K562 (cell line): ENCODE measurements around the gene GNAI1. TPM values are rescaled to one million over a fixed set of nuclear protein-coding genes. Genes with fewer than 3 reads are reported as not detected.

Source experiments
- ATAC-seq: fragments of 200-7000 bp; cut with Tn5 transposase; 3 replicates; pipeline ENCODE4 v1.9.1; 2020; ENCODE audit warnings: moderate library complexity
- BruUV-seq: library from RNA; stranded (reverse); fragments of 400-500 nt; replicated peaks from 2 replicates; lab custom pipeline; 2021; lab: Mats Ljungman, UMichigan
- CTCF ChIA-PET: fragments of 300-600 bp; formaldehyde crosslinking; extraction: SDS; loops from one replicate; lab custom pipeline; 2021; ENCODE audit warnings: low intra/inter-chr PET ratio; lab: Yijun Ruan, JAX
- POLR2A ChIA-PET: fragments of 300-600, 350-650 bp; sonication (Branson Sonifier 250); formaldehyde crosslinking; extraction: SDS; loops from one replicate; lab custom pipeline; 2021; ENCODE audit warnings: antibody characterized with exemption, inconsistent platforms; lab: Yijun Ruan, JAX
- DNase-seq, 4 experiments: peaks; one replicate each; pipeline versions ENCODE4 v3.0.0 to v3.0.0-alpha.2; 2011 to 2018; ENCODE audit warnings: low spot score in 3 of 4, mixed read lengths in 3 of 4; ENCODE audit errors: extremely low read depth in 1 of 4
- FAIRE-seq: peaks from 2 replicates; lab custom pipeline; 2011; peaks lifted over from hg19 to GRCh38; lab: Jason Lieb, UNC
- H2AFZ ChIP-seq: 2 replicates; pipeline ENCODE4 v1.6.0; 2011; ENCODE audit warnings: low read depth, low read length, control low read depth, inconsistent platforms
- H3K27ac ChIP-seq: fragments of 200-600 bp; 3 replicates; pipeline ENCODE4 v1.8.0; 2011; ENCODE audit warnings: low read depth, mild to moderate bottlenecking, control low read depth, inconsistent platforms, low read length, moderate library complexity, mixed read lengths; ENCODE audit errors: extremely low read depth
- H3K27me3 ChIP-seq, 2 experiments: fragments of 300-600 bp in 1 of 2; 2 replicates in 1 of 2; 3 replicates in 1 of 2; pipeline versions ENCODE4 v1.6.0 to v1.8.0; 2011; ENCODE audit warnings: inconsistent platforms in 2 of 2, low read length in 2 of 2, mild to moderate bottlenecking in 1 of 2, mixed read lengths in 1 of 2, moderate library complexity in 1 of 2; ENCODE audit not compliant: control insufficient read depth in 2 of 2, insufficient read depth in 2 of 2
- H3K36me3 ChIP-seq: fragments of 300-600 bp; 3 replicates; pipeline ENCODE4 v1.8.0; 2011; ENCODE audit warnings: mild to moderate bottlenecking, low read length, inconsistent platforms; ENCODE audit not compliant: control insufficient read depth, insufficient read depth
- H3K4me1 ChIP-seq, 2 experiments: fragments of 200-600 bp in 1 of 2; replicated peaks in 1 of 2; 2 replicates in 1 of 2; 3 replicates in 1 of 2; pipeline versions ENCODE4 v1.5.1 to v1.8.0; 2011; ENCODE audit warnings: inconsistent platforms in 2 of 2, low read length in 2 of 2, mild to moderate bottlenecking in 1 of 2, mixed read lengths in 1 of 2, moderate library complexity in 1 of 2; ENCODE audit not compliant: control insufficient read depth in 2 of 2, insufficient read depth in 2 of 2
- H3K4me2 ChIP-seq: 2 replicates; pipeline ENCODE4 v1.6.1; 2011; ENCODE audit warnings: low read length, control low read depth, inconsistent platforms, mixed read lengths; ENCODE audit not compliant: insufficient read depth
- H3K4me3 ChIP-seq: fragments of 200-600 bp; sonication (generic), shearing (Covaris generic); 2 replicates; pipeline ENCODE4 v1.5.1; 2016; ENCODE audit warnings: control low read depth, inconsistent platforms
- H3K79me2 ChIP-seq: fragments of 200-600 bp; 3 replicates; pipeline ENCODE4 v1.8.0; 2011; ENCODE audit warnings: low read length, inconsistent platforms; ENCODE audit not compliant: control insufficient read depth, insufficient read depth
- H3K9ac ChIP-seq, 2 experiments: 2 replicates each; pipeline versions ENCODE4 v1.6.0 to v1.6.1; 2011; ENCODE audit warnings: low read depth in 2 of 2, low read length in 2 of 2, control low read depth in 1 of 2, inconsistent platforms in 1 of 2, mild to moderate bottlenecking in 1 of 2, mixed read lengths in 1 of 2; ENCODE audit not compliant: insufficient read depth in 1 of 2
- H3K9me1 ChIP-seq: one replicate; pipeline ENCODE4 v1.6.0; 2011; ENCODE audit warnings: inconsistent platforms, mild to moderate bottlenecking, low read length, moderate library complexity; ENCODE audit not compliant: control insufficient read depth, insufficient read depth
- H3K9me3 ChIP-seq: replicated peaks from 2 replicates; pipeline ENCODE4 v1.5.1; 2011; ENCODE audit warnings: low read depth, low read length, inconsistent platforms; ENCODE audit not compliant: control insufficient read depth, insufficient read depth
- H4K20me1 ChIP-seq: replicated peaks from 2 replicates; pipeline ENCODE4 v1.6.1; 2011; ENCODE audit warnings: low read length, inconsistent platforms, mixed read lengths; ENCODE audit not compliant: control insufficient read depth, insufficient read depth
- BRD4 ChIP-seq: fragments of 200-600 bp; sonication (generic); IDR thresholded peaks from 2 replicates; pipeline ENCODE4 v1.6.1; 2017; ENCODE audit warnings: inconsistent platforms
- CEBPG ChIP-seq, 3 experiments: fragments of 200-800 bp in 1 of 3; sonication (Bioruptor generic) in 1 of 3; sonication (generic) in 1 of 3; formaldehyde crosslinking in 1 of 3; IDR thresholded peaks in 2 of 3; conservative IDR thresholded peaks in 1 of 3; 2 replicates each; pipeline versions ENCODE4 v1.6.1 to v1.8.0; 2016 to 2022; ENCODE audit warnings: missing compliant biosample characterization in 2 of 3, missing genetic modification characterization in 2 of 3, mild to moderate bottlenecking in 1 of 3, missing genetic modification reagents in 1 of 3
- EZH2 ChIP-seq: IDR thresholded peaks from 2 replicates; pipeline ENCODE4 v1.6.1; 2012; ENCODE audit warnings: low read depth, mild to moderate bottlenecking, inconsistent platforms, low read length, borderline replicate concordance
- ZNF449 ChIP-seq: fragments of 250-450 bp; sonication (Bioruptor Pico); IDR thresholded peaks from 2 replicates; pipeline ENCODE4 v1.8.0; 2022; ENCODE audit warnings: moderate library complexity, mild to moderate bottlenecking, inconsistent platforms
- WGBS: fragments of 100-300 bp; shearing (Covaris generic); methylation state at CpG from one replicate; pipeline ENCODE4 v1.1.6; 2016; ENCODE audit warnings: low coverage, mixed read lengths; ENCODE audit not compliant: insufficient coverage; ENCODE audit errors: missing lambda C conversion rate; 5-methylcytosine and 5-hydroxymethylcytosine counted together
- in situ Hi-C: fragments of 300-500 bp; cut with MboI; formaldehyde crosslinking; loops from 4 replicates; pipeline ENCODE4 v1.15.0; 2018; ENCODE audit warnings: inconsistent platforms, mixed read lengths
- intact Hi-C: fragments of 100-400 bp; cut with micrococcal nuclease; formaldehyde crosslinking; loops from 2 replicates; pipeline ENCODE4 v1.14.2; 2022
- polyA plus RNA-seq, 8 experiments: library from polyadenylated mRNA; depleted of rRNA in 4 of 8; stranded (reverse) in 5 of 8; unstranded in 3 of 8; fragments of >200 nt; fragmentation: Nextera tagmentation in 2 of 8; fragmentation: Illumina TruSeq in 1 of 8; extraction: Ambion mirVana in 2 of 8; extraction: Trizol in 1 of 8; gene quantifications; 2 replicates each; pipeline versions ENCODE4 v1.2.1 to v1.2.3, GENCODE V29; 2011 to 2014; ENCODE audit warnings: inconsistent platforms in 1 of 8, missing spikeins in 1 of 8
- total RNA-seq, 7 experiments: library from RNA; depleted of rRNA in 6 of 7; stranded (reverse); fragments of >200 nt in 6 of 7; fragmentation: Illumina TruSeq in 2 of 7; extraction: Trizol in 2 of 7; gene quantifications; 2 replicates each; pipeline versions ENCODE4 v1.2.1 to v1.2.3, GENCODE V29; 2011 to 2021; ENCODE audit warnings: low replicate concordance in 1 of 7

The GNAI1 gene
- total and polyA plus RNA-seq, 9 of the 15 experiments (the other 6 are each of a cell fraction or from before 2014, with no cell fraction given) = 0.03 to 0.13 (median 0.08) TPM; not detected in 6

DNA sequence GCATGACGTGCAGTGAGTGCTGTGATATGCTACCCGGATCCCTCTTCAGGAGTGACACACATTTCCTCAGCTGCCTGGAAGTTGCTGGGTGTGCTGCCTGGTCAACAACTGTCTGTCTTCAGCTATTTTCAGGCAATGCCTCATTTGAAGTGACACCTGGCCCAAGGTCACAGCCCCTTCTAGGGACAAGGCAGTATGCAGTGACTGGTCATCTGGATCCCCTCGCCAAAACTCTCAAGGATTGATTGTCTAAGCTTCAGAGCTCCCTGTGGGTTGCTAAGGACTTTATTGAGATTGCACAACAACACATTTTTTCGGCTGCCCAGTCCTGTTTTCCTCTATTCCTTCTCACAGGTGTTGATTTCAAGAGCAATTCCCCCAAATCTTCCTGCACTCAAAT is 108.8 kb downstream of the GNAI1 start:
- 2% methylated on average over 4 of the region's 4 CpGs for WGBS
- CTCF ChIA-PET = no interaction called here
- H4K20me1 ChIP-seq = no peaks in the 10 kb centered on the region
- intact Hi-C loops = no loop called here
- POLR2A ChIA-PET = interaction anchor here (0.6 kb wide), 1 partner anchor 17 kb away, joined by 4 read pairs; no protein-coding TSS in a partner anchor
- H3K9me3 ChIP-seq = peaks cover 2% of the 10 kb centered on the region
- BruUV-seq = no TSS peak
- no peaks in the 10 kb centered on the region for H3K36me3 ChIP-seq
- no peak overlapping the region for H3K4me2 ChIP-seq
- H3K9ac ChIP-seq = no peak overlapping the region
- FAIRE-seq = no peak
- no peak for DNase-seq
- H3K79me2 ChIP-seq = no peaks in the 10 kb centered on the region
- H3K27ac ChIP-seq = no peak overlapping the region
- no peaks in the 10 kb centered on the region for H3K27me3 ChIP-seq
- in situ Hi-C loops = no loop called here
- no peaks in the 10 kb centered on the region for H3K4me1 ChIP-seq
- TF ChIP-seq EZH2 (no peak), BRD4 (no peak), ZNF449 (CRISPR knock-in tag) (no peak), CEBPG (CRISPR knock-in tag; IDR thresholded peaks at IDR 0.05) (no peak), CEBPG (tag; conservative IDR thresholded peaks at IDR 0.05 in 1 of 2, IDR thresholded peaks at IDR 0.05 in 1 of 2) (0 out of 4 replicates have a peak, but pooled peaks of 1 of the 2 experiments have one; percentile 18)
- no peaks in the 10 kb centered on the region for H3K9me1 ChIP-seq
- no peak for ATAC-seq
- H3K4me3 ChIP-seq = no peak overlapping the region
- H2AFZ ChIP-seq = no peak overlapping the region
